ENCODE data around the gene COA1.

The COA1 gene

DNA sequence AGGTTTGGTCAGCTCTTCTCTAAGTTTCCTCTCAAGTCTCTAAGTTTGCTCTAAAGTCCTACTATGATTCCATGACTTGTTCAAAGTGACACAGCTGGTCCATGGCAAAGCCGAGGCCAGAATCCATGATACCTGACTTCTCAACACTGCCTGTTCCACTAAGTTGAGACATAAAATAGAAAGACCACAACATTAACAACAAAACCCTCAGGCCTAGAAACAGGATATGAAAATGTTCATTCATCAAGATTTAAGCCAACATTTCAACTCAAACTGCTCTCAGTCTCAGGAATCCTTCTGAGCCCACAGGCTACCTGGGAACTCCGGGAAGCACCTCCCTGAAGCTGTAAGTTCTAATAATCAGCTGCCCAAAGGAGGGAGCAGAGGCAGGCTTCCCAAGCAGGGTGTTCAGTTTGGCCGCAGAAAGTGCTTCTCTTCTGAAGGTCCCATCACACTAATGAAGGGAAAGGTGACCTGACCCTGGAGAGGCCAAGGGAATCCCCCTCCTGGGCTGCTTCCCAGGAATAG, 83.6 kb downstream of the COA1 start:
- no peak overlapping the region for H3K4me3 ChIP-seq (ENCODE audit: low read depth, low read length)
- TF ChIP-seq, protein P1, sequence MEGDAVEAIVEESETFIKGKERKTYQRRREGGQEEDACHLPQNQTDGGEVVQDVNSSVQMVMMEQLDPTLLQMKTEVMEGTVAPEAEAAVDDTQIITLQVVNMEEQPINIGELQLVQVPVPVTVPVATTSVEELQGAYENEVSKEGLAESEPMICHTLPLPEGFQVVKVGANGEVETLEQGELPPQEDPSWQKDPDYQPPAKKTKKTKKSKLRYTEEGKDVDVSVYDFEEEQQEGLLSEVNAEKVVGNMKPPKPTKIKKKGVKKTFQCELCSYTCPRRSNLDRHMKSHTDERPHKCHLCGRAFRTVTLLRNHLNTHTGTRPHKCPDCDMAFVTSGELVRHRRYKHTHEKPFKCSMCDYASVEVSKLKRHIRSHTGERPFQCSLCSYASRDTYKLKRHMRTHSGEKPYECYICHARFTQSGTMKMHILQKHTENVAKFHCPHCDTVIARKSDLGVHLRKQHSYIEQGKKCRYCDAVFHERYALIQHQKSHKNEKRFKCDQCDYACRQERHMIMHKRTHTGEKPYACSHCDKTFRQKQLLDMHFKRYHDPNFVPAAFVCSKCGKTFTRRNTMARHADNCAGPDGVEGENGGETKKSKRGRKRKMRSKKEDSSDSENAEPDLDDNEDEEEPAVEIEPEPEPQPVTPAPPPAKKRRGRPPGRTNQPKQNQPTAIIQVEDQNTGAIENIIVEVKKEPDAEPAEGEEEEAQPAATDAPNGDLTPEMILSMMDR (IDR thresholded peaks at IDR 0.05; ENCODE audit: borderline replicate concordance, insufficient read depth, low read depth, low read length) = no peak

DNA sequence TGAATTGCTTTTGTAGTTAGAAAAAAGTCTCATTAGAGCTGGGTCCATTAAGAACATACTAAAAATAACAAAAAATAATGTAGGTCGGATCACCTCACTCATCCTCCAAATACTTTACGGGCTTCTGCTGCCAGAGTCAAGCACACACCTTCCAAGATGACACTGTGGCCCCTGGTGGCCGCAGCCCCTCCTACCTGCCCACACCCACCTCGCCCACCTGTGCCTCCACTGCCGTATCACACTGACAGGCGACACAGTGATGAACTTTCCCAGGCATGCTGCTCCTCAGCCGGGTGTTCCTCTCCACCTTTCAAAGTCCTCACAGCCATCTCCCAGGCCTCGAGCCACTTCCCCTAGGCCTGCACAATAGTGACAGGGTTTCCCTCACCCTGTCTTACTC, 85.5 kb downstream of the COA1 start:
- TF ChIP-seq, protein P1 (IDR thresholded peaks at IDR 0.05; ENCODE audit: borderline replicate concordance, insufficient read depth, low read depth, low read length) = no peak
- no peak overlapping the region for H3K4me3 ChIP-seq (ENCODE audit: low read depth, low read length)

DNA sequence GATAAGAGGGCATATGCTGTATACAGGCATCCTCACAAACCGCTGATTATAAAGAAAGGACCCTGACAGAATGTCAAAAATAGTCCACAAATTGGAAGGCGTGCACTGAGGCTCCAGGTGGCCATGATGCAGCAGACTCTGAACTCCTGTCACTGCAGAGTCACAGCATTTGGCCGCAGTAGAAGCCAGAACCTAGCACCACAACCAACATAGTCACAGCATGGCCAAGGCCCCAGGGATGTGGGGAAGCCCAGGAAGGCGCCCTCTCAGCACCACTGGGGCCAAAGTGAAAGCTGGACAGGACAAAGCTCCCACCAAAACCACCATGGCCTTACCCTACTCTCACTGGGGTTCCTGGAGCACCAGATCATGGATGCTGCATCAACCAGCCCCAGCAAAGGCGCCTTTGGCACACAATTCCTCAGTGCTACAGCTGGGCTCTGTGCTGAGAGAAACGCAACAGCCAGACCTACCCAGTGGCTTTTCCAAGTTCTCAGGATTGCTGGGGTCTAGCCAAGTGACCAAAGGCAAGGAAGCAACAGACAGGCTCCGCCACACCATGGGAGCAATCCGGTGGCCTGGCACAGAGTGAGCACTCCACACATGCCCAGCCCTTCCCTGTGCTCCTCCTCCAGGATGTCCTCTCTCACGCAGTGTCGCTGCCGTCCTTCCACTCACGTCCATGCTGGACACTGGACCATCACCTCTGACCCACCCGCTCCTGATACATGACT, 86.3 kb downstream of the COA1 start:
- TF ChIP-seq, protein P1 (IDR thresholded peaks at IDR 0.05; ENCODE audit: borderline replicate concordance, insufficient read depth, low read depth, low read length) = no peak
- no peak overlapping the region for H3K4me3 ChIP-seq (ENCODE audit: low read depth, low read length)

DNA sequence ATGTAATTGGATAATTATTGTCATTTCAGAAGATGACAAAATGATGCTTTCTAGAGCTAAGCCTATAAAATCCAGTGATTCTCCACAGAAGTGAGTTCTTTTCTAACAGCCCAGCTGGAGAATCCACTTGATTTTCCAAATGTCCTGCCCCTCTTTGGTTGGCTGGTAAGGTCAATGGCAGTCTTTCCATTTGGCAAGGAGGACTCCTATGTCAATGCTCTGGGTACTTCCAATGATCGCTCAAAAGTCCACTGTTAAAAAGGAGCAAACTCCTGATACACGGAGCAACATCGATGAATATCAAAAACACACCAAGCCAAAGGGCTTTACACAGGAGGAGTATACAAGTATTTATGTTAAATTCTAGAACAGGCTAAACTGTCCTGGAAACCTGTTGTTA, 88.6 kb downstream of the COA1 start:
- TF ChIP-seq, protein P1 (IDR thresholded peaks at IDR 0.05; ENCODE audit: borderline replicate concordance, insufficient read depth, low read depth, low read length) = no peak
- H3K4me3 ChIP-seq (ENCODE audit: low read depth, low read length) = no peak overlapping the region

DNA sequence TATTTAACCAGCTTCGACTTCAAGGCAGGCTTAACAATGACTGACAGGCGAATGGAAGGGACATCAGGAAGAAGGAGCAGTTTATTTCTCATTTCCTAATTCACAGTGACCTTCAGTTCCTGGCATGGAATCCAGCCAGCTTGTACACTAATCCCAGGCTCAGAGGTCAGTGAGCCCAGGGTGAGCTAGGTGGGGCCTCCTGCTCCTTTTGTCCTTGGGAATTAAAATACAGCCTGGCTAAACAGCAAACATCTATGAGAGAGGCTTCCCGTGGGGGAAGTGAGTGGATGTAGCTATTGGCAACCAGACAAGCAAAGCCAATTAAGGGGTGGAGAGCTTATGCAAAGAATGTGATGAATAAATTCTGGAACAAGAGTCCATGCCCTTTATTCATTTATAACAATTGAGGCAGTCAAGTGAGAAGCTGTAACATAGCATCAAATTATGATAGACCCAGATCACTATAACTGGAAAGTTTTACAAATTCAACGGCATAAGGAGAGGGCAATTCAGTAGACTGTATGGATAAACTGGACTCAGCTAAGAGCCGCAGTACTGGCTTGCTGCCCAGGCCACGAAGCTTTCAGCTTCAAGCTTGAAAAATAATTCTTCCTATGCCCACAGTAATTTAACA, 89.3 kb downstream of the COA1 start:
- TF ChIP-seq, protein P1 (IDR thresholded peaks at IDR 0.05; ENCODE audit: borderline replicate concordance, insufficient read depth, low read depth, low read length) = no peak
- no peak overlapping the region for H3K4me3 ChIP-seq (ENCODE audit: low read depth, low read length)

DNA sequence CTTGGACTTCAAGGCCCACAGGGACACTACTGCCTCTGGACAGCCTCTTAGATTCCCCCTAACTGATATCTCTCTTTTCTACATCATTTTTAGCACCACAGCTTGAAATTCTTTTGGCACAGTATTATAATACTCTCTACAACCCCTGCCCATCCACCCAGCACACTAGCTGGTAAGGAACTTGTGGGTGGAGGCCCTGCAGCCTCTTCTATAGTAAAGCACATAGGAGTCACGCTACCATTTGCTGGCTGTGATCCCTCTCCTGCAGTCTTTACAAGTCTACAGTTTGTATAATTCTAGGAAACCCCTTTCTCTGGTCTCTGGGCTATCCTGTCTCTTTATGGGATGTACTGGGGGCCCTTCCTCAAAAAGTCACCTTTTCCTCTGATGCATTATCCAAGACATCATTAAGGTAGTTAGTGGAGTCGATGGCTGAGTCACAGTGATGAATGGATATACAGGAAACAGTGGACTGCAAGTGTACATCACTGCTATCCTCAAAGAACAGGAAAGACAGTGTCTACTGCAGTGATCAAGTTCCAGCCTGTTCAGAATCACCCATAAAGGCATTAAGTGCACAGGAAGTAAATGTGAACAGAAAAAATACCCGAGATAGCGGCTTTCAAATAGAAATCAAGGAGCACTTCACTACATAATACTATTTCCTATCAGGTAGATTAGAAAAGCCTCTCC, 92.1 kb downstream of the COA1 start:
- TF ChIP-seq, protein P1 (IDR thresholded peaks at IDR 0.05; ENCODE audit: borderline replicate concordance, insufficient read depth, low read depth, low read length) = no peak

More for the DNA sequence above, 92.1 kb downstream of the COA1 start:
- H3K4me3 ChIP-seq (ENCODE audit: low read depth, low read length) = no peak overlapping the region
